HG02870 (cell line): ENCODE measurements around the gene MAP3K19.
"Not testable (repeated sequence)": the region's sequence is repeated elsewhere in the genome, so short reads cannot be mapped to it uniquely, and the experiment has no call there.

Experiments used
- ATAC-seq: cut with Tn5 transposase; IDR thresholded peaks from one replicate; pipeline ENCODE4 v1.9.1; 2021; ENCODE audit warnings: mild to moderate bottlenecking, moderate library complexity; ENCODE audit not compliant: unreplicated experiment

MAP3K19 gene

GRCh38 chr2:135047300-135047699 is at the start of gene MAP3K19:
TSS of gene MAP3K19 (minus strand) at chr2:135047447. CDS start at chr2:135024647, 22,800 bp downstream.
- ATAC-seq: no peak

- ATAC-seq: no peak
Measured at GRCh38 chr2:135096665-135097446, 49.6 kb upstream of the MAP3K19 start.

- ATAC-seq: no peak
Measured at GRCh38 chr2:135095591-135095990, 48.3 kb upstream of the MAP3K19 start.

GRCh38 chr2:135094508-135094907 is 47.3 kb upstream of the MAP3K19 start:
- ATAC-seq: no peak

DNA sequence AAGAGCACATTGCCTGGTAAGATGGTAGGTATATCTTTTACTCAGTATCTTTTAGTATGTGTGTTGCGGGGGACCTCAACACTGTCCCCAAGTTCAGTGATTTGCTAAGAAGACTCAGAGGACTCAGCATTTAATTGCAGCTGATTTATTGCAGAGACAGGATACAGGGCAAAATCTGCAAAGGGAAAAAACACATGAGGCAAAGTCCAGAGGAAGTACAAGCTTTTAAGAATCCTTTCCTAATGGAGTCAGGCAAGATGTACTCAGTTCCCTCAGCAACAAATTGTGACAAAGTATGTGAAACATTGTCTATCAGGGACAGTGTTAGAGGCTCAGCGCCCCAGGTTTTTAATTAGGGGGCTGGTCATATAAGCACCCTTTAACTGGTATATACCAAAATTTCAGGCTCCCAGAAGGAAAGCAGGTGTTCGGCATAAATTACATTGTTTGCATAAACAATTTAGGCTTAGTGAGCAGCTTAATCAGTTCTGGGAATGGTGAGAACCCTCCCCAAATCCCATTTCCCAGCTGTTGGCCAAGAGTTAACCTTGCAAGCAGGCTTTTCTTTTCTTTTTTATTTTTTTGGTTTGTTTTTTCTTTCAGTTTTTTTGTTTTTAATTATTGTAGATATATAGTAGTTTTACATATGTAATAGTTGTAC is 46.6 kb upstream of the MAP3K19 start:
- ATAC-seq: no peak

DNA sequence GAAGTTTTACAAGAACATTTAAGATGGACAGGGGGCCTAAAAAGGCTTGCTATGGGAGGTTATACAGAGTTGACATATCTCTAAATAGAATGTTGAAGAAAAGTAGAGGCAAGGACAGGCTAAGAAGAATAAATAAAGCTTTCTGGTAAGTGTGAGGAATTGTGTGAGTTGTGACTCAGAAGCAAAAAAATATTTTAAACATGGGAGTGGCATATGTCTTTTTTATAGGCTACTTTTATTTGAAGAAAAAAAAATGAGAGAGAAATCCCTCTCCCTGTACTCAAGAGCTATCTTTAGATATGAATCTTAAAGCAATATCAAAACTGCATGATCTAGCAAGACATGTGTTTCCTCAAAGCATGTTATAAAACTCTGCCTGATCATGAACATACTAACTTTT is 45.9 kb upstream of the MAP3K19 start:
- no peak for ATAC-seq

- no peak for ATAC-seq
Measured at GRCh38 chr2:135091681-135092080, 44.4 kb upstream of the MAP3K19 start.

DNA sequence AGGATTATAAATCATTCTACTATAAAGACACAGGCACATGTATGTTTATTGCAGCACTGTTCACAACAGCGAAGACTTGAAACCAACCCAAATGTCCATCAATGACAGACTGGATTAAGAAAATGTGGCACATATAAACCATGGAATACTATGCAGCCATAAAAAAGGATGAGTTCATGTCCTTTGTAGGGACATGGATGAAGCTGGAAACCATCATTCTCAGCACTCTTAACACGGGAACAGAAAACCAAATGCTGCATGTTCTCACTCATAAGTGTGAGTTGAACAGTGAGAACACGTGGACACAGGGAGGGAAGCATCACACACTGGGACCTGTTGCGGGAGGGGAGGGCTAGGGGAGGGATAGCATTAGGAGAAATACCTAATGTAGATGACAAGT is 42.4 kb upstream of the MAP3K19 start:
- ATAC-seq: not testable (repeated sequence)

DNA sequence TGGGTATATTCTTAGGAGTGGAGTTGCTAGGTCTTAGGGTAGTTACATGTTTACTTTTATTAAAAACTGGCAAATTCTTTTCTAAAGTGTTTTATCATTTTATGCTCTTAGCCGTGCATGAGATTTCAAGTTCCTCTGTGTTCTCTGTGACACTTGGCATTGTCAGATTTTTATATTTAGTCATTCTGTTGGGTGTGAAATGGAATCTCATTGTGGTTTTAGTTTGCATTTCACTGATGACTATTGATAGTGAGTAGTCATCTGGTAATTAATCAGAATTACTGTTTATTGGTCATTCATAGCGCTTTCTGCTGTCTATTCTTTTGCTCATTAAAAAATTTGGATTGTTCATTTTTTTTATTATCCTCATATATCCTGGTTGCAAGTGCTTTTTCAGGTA is 39.0 kb upstream of the MAP3K19 start:
- no peak for ATAC-seq

DNA sequence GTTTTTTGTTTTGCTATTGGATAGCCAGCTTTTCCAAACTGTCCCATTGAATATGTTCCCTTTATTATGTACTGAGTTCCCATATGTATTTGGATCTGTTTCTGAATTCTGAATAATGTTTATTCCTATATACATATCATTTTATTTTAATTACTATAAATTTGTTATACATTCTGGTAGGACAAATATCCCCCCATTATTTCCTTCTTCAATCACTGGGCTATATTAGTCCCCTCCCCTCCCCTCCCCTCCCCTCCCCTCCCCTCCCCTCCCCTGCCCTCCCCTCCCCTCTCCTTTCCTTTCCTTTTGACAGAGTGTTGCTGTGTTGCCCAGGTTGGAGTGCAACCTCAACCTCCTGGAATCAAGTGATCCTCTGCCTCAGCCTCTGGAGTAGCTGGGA is 31.2 kb upstream of the MAP3K19 start:
- no peak for ATAC-seq

DNA sequence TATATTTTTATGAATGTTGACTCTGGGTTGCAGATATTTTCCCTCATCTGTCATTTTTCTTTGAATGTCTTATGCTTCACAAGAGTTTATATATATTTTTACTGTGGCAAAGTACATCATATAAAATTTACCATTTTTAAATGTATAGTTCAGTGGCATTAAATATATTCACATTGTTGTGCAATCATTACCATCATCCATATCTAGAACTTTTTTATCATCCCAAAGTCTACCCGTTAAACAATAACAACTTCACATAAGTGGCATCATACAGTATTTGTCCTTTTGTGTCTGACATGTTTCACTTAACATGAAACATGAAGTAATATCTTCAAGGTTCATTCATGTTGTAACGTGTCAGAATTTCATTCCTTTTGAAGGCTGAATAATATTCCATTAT is 29.3 kb upstream of the MAP3K19 start:
- ATAC-seq: no peak

GRCh38 chr2:135074216-135074615 is 27.0 kb upstream of the MAP3K19 start:
- no peak for ATAC-seq

DNA sequence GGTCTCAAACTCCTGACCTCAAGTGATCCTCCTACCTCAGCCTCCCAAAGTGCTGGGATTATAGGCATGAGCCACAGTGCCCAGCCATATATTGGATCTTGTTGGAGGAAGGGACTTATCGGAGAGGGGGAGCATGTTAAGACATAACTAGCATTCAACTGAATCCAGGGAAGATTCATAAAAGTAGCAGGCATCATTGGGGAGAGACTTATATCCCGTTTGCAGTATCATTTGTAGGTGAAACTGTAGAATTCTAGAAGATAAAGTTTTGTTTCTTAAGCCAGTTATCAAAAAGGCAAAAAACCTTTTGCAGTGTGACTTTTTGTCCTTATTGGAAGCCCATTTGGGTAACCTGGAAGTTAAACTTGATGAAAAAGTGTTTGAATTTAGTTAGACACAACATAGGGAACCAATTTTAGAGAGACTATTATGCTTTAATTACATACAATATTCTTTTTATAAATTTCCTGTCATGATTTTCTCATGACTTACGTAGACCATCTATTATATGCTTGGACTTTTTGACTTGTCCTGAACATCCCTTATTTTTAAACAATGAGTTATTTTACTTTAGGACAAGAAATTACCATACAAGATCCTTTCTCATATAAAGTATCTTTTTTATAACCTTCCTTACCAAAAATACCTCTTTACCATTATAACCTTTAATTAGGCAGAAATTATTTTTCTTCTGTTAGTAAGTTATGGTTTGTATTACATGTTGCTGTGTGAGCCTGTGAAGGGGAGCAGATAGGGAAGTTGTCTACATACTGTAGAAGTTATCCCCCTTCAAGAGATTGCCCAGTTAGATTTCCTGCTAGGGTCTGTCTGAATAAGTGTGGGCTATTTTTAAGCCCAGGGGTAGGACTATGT is 25.1 kb upstream of the MAP3K19 start:
- no peak for ATAC-seq

- no peak for ATAC-seq
Measured at GRCh38 chr2:135066710-135067109, 19.5 kb upstream of the MAP3K19 start.

DNA sequence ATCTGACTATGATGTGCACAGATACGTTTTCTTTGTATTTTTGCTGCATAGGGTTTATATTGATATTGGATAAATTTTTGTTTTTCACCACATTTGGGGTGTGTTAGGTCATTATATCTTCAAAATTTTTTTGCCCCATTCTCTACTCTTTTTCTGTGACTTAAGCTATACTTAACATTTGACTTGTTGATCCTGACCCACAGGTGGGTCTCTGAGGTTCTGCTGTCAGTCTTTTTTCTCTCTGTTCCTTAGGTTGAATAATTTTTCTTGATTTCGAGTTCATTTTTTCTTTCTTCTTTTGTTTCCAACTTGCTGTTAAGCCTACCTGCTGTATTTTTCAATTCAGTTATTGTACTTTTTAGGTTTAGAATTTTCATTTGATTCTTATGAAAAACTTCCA is 16.9 kb upstream of the MAP3K19 start:
- ATAC-seq: no peak

GRCh38 chr2:135063210-135063609 is 16.0 kb upstream of the MAP3K19 start:
- ATAC-seq: no peak

DNA sequence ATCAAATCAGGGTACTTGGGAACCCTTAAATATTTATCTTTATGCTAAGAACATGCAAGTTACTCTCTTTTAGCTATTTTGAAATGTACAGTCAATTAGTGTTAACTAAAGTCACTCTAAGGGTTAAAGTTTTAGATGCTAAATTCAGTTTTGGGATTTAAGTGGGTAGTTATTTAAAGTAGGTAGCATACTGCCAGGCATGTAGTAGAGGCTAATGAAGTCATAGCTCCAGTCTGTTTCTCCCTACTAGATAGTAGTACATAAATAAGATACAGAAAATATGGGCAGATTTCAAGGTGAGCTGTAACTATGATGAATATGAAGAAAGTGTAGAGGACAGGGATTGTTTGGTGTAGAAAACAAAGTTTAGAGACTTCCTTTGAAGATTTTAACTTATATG is 12.3 kb upstream of the MAP3K19 start:
- ATAC-seq: no peak

GRCh38 chr2:135056790-135057189 is 9.5 kb upstream of the MAP3K19 start:
- no peak for ATAC-seq

- no peak for ATAC-seq
Measured at GRCh38 chr2:135055182-135055786, 8.0 kb upstream of the MAP3K19 start.

DNA sequence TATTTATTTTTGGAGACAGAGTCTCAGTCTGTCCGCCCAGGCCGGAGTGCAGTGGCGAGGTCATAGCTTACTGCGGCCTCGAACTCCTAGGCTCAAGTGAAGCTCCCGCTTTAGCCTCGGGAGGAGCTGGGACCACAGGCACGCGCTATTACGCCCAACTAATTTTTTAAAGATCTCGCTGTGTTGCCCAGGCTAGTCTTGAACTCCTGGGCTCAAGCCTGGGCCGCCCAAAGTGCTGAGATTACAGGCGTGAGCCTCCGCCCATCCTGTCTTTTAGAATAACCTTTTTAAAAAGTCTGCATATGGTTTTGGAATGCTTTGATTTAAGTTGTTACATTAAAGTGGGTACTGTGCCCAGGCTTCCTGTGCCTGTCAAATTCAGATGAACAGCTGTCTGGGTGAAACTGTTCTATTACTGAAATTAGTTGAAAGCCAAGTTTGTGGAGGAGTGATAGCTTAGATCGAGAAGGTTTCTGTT is 5.8 kb upstream of the MAP3K19 start:
- ATAC-seq: peak; percentile 47
